Uterus (tissue), 2 donors: ENCODE measurements around the gene GALNT9.

ENCODE experiments used
- CTCF ChIP-seq, 4 experiments: fragments of 200-600 bp in 2 of 4; fragments of 450-650 bp in 2 of 4; sonication (generic) in 2 of 4; IDR thresholded peaks; one replicate each; pipeline ENCODE4 v1.5.1; 2016 to 2019; ENCODE audit warnings: antibody characterized with exemption in 4 of 4, mild to moderate bottlenecking in 2 of 4, moderate library complexity in 1 of 4
- POLR2A ChIP-seq, 2 donors: fragments of 450-650 bp; IDR thresholded peaks; one replicate each; pipeline ENCODE4 v1.6.1; 2016; ENCODE audit warnings: antibody characterized with exemption in 2 of 2, mild to moderate bottlenecking in 1 of 2, moderate library complexity in 1 of 2

- TF ChIP-seq CTCF (IDR thresholded peaks at IDR 0.05) (no peak), POLR2A (IDR thresholded peaks at IDR 0.05) (no peak)
Measured at GRCh38 chr12:132188916-132189325, 140.5 kb downstream of the GALNT9 start.
